HepG2 (cell line): ENCODE data around the gene IL1A. TPM values are rescaled to one million over a fixed set of nuclear protein-coding genes. Genes with fewer than 3 reads are reported as not detected.

ENCODE experiments used
- ATAC-seq: fragments of 200-7000 bp; cut with Tn5 transposase; 3 replicates; pipeline ENCODE4 v1.9.1; 2020; ENCODE audit warnings: mild to moderate bottlenecking, moderate library complexity
- BruUV-seq: library from RNA; stranded (reverse); fragments of 400-500 nt; replicated peaks from 2 replicates; lab custom pipeline; 2021; lab: Mats Ljungman, UMichigan
- CTCF ChIA-PET: fragments of 300-600 bp; formaldehyde crosslinking; extraction: SDS; loops from one replicate; lab custom pipeline; 2021; ENCODE audit warnings: low total read pairs, inconsistent platforms, low intra/inter-chr PET ratio; lab: Yijun Ruan, JAX
- POLR2A ChIA-PET: fragments of 350-600 bp; sonication (Branson Sonifier 250); formaldehyde crosslinking; loops from one replicate; lab custom pipeline; 2020; ENCODE audit warnings: antibody characterized with exemption, inconsistent platforms; lab: Yijun Ruan, JAX
- DNase-seq: peaks from one replicate; pipeline ENCODE4 v3.0.0-alpha.2; 2015; ENCODE audit warnings: low spot score
- FAIRE-seq: peaks from 3 replicates; lab custom pipeline; 2011; peaks lifted over from hg19 to GRCh38; lab: Jason Lieb, UNC
- H2AFZ ChIP-seq: one replicate; pipeline ENCODE4 v1.6.1; 2011; ENCODE audit warnings: low read length, inconsistent platforms
- H3K27ac ChIP-seq: fragments of 300-600 bp; 3 replicates; pipeline ENCODE4 v1.8.0; 2011; ENCODE audit warnings: mixed run types, mild to moderate bottlenecking, mixed read lengths, low read length, inconsistent platforms; ENCODE audit not compliant: insufficient read depth; ENCODE audit errors: extremely low read length
- H3K27me3 ChIP-seq, 2 experiments: fragments of 200-600 bp in 1 of 2; 2 replicates in 1 of 2; 3 replicates in 1 of 2; pipeline versions ENCODE4 v1.6.0 to v1.8.0; 2011; ENCODE audit warnings: low read length in 2 of 2, mild to moderate bottlenecking in 2 of 2, moderate library complexity in 2 of 2, inconsistent platforms in 1 of 2; ENCODE audit not compliant: insufficient read depth in 2 of 2, control insufficient read depth in 1 of 2
- H3K36me3 ChIP-seq, 2 experiments: fragments of 200-600 bp in 1 of 2; replicated peaks in 1 of 2; 2 replicates in 1 of 2; 3 replicates in 1 of 2; pipeline versions ENCODE4 v1.5.1 to v1.8.0; 2011; ENCODE audit warnings: low read length in 2 of 2, inconsistent platforms in 1 of 2; ENCODE audit not compliant: insufficient read depth in 2 of 2, control insufficient read depth in 1 of 2
- H3K4me1 ChIP-seq: 2 replicates; pipeline ENCODE4 v1.5.1; 2012; ENCODE audit warnings: low read length, inconsistent platforms; ENCODE audit not compliant: insufficient read depth
- H3K4me2 ChIP-seq: 2 replicates; pipeline ENCODE4 v1.6.0; 2011; ENCODE audit warnings: low read depth, low read length, inconsistent platforms
- H3K4me3 ChIP-seq, 3 experiments: fragments of 200-600 bp in 1 of 3; sonication (generic), shearing (Covaris generic) in 1 of 3; replicated peaks in 1 of 3; 2 replicates each; pipeline ENCODE4 v1.5.1; 2011 to 2016; ENCODE audit warnings: low read length in 3 of 3, inconsistent platforms in 2 of 3, low read depth in 2 of 3, mild to moderate bottlenecking in 2 of 3, control low read depth in 1 of 3, mixed read lengths in 1 of 3; ENCODE audit not compliant: insufficient read depth in 1 of 3
- H3K79me2 ChIP-seq: one replicate; pipeline ENCODE4 v1.6.1; 2011; ENCODE audit warnings: low read length, inconsistent platforms; ENCODE audit not compliant: insufficient read depth
- H3K9ac ChIP-seq: 2 replicates; pipeline ENCODE4 v1.6.0; 2011; ENCODE audit warnings: mild to moderate bottlenecking, low read depth, low read length, inconsistent platforms; ENCODE audit not compliant: insufficient read depth
- H3K9me3 ChIP-seq: 2 replicates; pipeline ENCODE4 v1.5.1; 2012; ENCODE audit warnings: mild to moderate bottlenecking, low read length
- H4K20me1 ChIP-seq: 2 replicates; pipeline ENCODE4 v1.6.0; 2011; ENCODE audit warnings: inconsistent platforms, mild to moderate bottlenecking, low read length, moderate library complexity; ENCODE audit not compliant: insufficient read depth
- CBX2 ChIP-seq, 2 experiments: fragments of 200-600 bp in 1 of 2; sonication (generic); formaldehyde crosslinking in 1 of 2; IDR thresholded peaks; 2 replicates each; pipeline versions ENCODE4 v1.7.0 to v1.8.1; 2018 to 2022; ENCODE audit warnings: low read depth in 2 of 2, low read length in 1 of 2, mild to moderate bottlenecking in 1 of 2, missing genetic modification reagents in 1 of 2
- KDM3A ChIP-seq: IDR thresholded peaks from 2 replicates; pipeline ENCODE4 v1.6.1; 2018; ENCODE audit warnings: low read depth, missing compliant biosample characterization
- MED1 ChIP-seq: sonication (generic); formaldehyde crosslinking; IDR thresholded peaks from 2 replicates; pipeline ENCODE4 v1.4.0; 2020; ENCODE audit warnings: missing genetic modification reagents
- MLLT10 ChIP-seq: sonication (generic); formaldehyde crosslinking; IDR thresholded peaks from 2 replicates; pipeline ENCODE4 v1.4.0; 2020; ENCODE audit warnings: missing genetic modification reagents
- MXD4 ChIP-seq: IDR thresholded peaks from 2 replicates; pipeline ENCODE4 v1.6.1; 2016; ENCODE audit warnings: mild to moderate bottlenecking, missing biosample characterization, missing genetic modification reagents
- NBN ChIP-seq: fragments of 450-650 bp; conservative IDR thresholded peaks from 2 replicates; pipeline ENCODE4 v1.6.1; 2017
- SMARCC2 ChIP-seq: fragments of 450-650 bp; IDR thresholded peaks from 2 replicates; pipeline ENCODE4 v1.6.1; 2017; ENCODE audit warnings: antibody characterized with exemption, mild to moderate bottlenecking
- THAP11 ChIP-seq: IDR thresholded peaks from 2 replicates; pipeline ENCODE4 v1.6.1; 2016; ENCODE audit warnings: missing biosample characterization, missing genetic modification reagents
- ZFX ChIP-seq: sonication (generic); formaldehyde crosslinking; IDR thresholded peaks from 2 replicates; pipeline ENCODE4 v1.4.0; 2020; ENCODE audit warnings: mild to moderate bottlenecking, low read depth, missing genetic modification reagents, moderate library complexity
- ZFY ChIP-seq: sonication (generic); formaldehyde crosslinking; IDR thresholded peaks from 2 replicates; pipeline ENCODE4 v1.4.0; 2020; ENCODE audit warnings: missing genetic modification reagents
- ZNF230 ChIP-seq: sonication (generic); formaldehyde crosslinking; IDR thresholded peaks from 2 replicates; pipeline ENCODE4 v1.4.0; 2020; ENCODE audit warnings: mild to moderate bottlenecking, missing genetic modification reagents
- ZNF563 ChIP-seq: sonication (generic); formaldehyde crosslinking; IDR thresholded peaks from 2 replicates; pipeline ENCODE4 v1.8.0; 2022; ENCODE audit warnings: mild to moderate bottlenecking, moderate library complexity, missing genetic modification reagents
- ZNF670 ChIP-seq: sonication (generic); formaldehyde crosslinking; IDR thresholded peaks from 2 replicates; pipeline ENCODE4 v1.8.0; 2022; ENCODE audit warnings: mild to moderate bottlenecking, missing genetic modification reagents, borderline replicate concordance
- ZSCAN25 ChIP-seq: sonication (generic); formaldehyde crosslinking; IDR thresholded peaks from 2 replicates; pipeline ENCODE4 v1.8.0; 2022; ENCODE audit warnings: mild to moderate bottlenecking, missing genetic modification reagents
- WGBS: methylation state at CpG from one replicate; pipeline ENCODE4 v1.1.6; 2017; ENCODE audit warnings: low lambda C conversion rate; 5-methylcytosine and 5-hydroxymethylcytosine counted together
- in situ Hi-C: cut with HindIII; loops from 2 replicates; pipeline ENCODE4 v1.10.0; 2017; ENCODE audit warnings: low pct_unique_long_range_greater_than_20kb; ENCODE audit not compliant: extremely low pct_ligation_motif_present
- intact Hi-C: fragments of 100-400 bp; cut with micrococcal nuclease; formaldehyde crosslinking; loops from one replicate; pipeline ENCODE4 v1.10.0; 2022; ENCODE audit not compliant: unreplicated experiment
- polyA plus RNA-seq, 8 experiments: library from polyadenylated mRNA; depleted of rRNA in 3 of 8; stranded (reverse) in 7 of 8; unstranded in 1 of 8; fragments of >200 nt; fragmentation: Illumina TruSeq in 4 of 8; extraction: Trizol in 4 of 8; gene quantifications; 2 replicates each; pipeline versions ENCODE4 v1.2.1 to v1.2.3, GENCODE V29; 2011 to 2016; ENCODE audit warnings: low read depth in 4 of 8, missing spikeins in 1 of 8, mixed read lengths in 1 of 8; ENCODE audit not compliant: insufficient read depth in 1 of 8
- total RNA-seq, 5 experiments: library from RNA; depleted of rRNA; stranded (reverse); fragments of >200 nt; fragmentation: Illumina TruSeq; extraction: Trizol; gene quantifications; 2 replicates each; pipeline ENCODE4 v1.2.3, GENCODE V29; 2016; ENCODE audit warnings: low read depth in 1 of 5
- TF ChIP-seq, protein P1 (sequence below): sonication (generic); formaldehyde crosslinking; IDR thresholded peaks from 2 replicates; pipeline ENCODE4 v1.4.0; 2020; ENCODE audit warnings: mild to moderate bottlenecking, missing genetic modification reagents
- TF ChIP-seq, protein P2 (sequence below): sonication (generic); formaldehyde crosslinking; IDR thresholded peaks from 2 replicates; pipeline ENCODE4 v1.4.0; 2020; ENCODE audit warnings: missing genetic modification reagents; ENCODE audit errors: not compliant biosample characterization

IL1A gene
- total and polyA plus RNA-seq, 2 of the 13 experiments (the other 11 are each of a cell fraction or from before 2014, with no cell fraction given): not detected

- no peak for DNase-seq
- POLR2A ChIA-PET: no interaction called here
- TF ChIP-seq THAP11 (CRISPR knock-in tag): no peak
- no peak for TF ChIP-seq SMARCC2
- TF ChIP-seq MED1: no peak
- no peak for TF ChIP-seq MLLT10 (CRISPR knock-in tag)
- no peak for TF ChIP-seq ZFY (CRISPR knock-in tag)
- no peak for TF ChIP-seq CBX2 (IDR thresholded peaks at IDR 0.05; ENCODE audit: low read depth, low read length)
- no peak for TF ChIP-seq CBX2 (CRISPR knock-in tag; IDR thresholded peaks at IDR 0.05; ENCODE audit: low read depth)
- TF ChIP-seq, protein P1, sequence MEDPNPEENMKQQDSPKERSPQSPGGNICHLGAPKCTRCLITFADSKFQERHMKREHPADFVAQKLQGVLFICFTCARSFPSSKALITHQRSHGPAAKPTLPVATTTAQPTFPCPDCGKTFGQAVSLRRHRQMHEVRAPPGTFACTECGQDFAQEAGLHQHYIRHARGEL: no peak
- TF ChIP-seq, protein P2, sequence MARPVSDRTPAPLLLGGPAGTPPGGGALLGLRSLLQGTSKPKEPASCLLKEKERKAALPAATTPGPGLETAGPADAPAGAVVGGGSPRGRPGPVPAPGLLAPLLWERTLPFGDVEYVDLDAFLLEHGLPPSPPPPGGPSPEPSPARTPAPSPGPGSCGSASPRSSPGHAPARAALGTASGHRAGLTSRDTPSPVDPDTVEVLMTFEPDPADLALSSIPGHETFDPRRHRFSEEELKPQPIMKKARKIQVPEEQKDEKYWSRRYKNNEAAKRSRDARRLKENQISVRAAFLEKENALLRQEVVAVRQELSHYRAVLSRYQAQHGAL (CRISPR knock-in tag): no peak
- no peak for TF ChIP-seq ZFX (CRISPR knock-in tag)
- TF ChIP-seq KDM3A: no peak
- no peak for TF ChIP-seq ZNF670 (CRISPR knock-in tag)
- no peak for TF ChIP-seq ZNF230 (CRISPR knock-in tag)
- TF ChIP-seq NBN: no peak
- no peak for TF ChIP-seq MXD4
- no peak for TF ChIP-seq ZNF563
- TF ChIP-seq ZSCAN25 (CRISPR knock-in tag): no peak
- CTCF ChIA-PET: no interaction called here
- Histone ChIP-seq H3K4me2 (no peak overlapping the region), H3K4me3 (no peak overlapping the region), H2AFZ (no peak overlapping the region), H4K20me1 (no peaks in the 10 kb centered on the region), H3K9me3 (no peaks in the 10 kb centered on the region), H3K4me1 (peaks cover 16% of the 10 kb centered on the region), H3K27me3 (no peaks in the 10 kb centered on the region), H3K9ac (no peak overlapping the region), H3K27ac (no peak overlapping the region), H3K36me3 (no peaks in the 10 kb centered on the region), H3K79me2 (no peaks in the 10 kb centered on the region)
- intact Hi-C loops: no loop called here
- 62% methylated on average over 4 of the region's 4 CpGs for WGBS
- in situ Hi-C loops: no loop called here
- no peak for ATAC-seq
- no peak for FAIRE-seq
- BruUV-seq: no TSS peak
Measured at GRCh38 chr2:112772322-112772721, 12.0 kb downstream of the IL1A start.
